IPS-18a (cell line): Measurements from ENCODE around the gene SLC23A2.
"Not testable (repeated sequence)": the region's sequence is repeated elsewhere in the genome, so short reads cannot be mapped to it uniquely, and the experiment has no call there.

ENCODE experiments used
- H3K27ac ChIP-seq: one replicate; pipeline ENCODE4 v1.5.1; 2013; ENCODE audit warnings: low read length
- H3K27me3 ChIP-seq: one replicate; pipeline ENCODE4 v1.6.1; 2013; ENCODE audit warnings: mild to moderate bottlenecking, low read length; ENCODE audit not compliant: control insufficient read depth, insufficient read depth
- H3K36me3 ChIP-seq: one replicate; pipeline ENCODE4 v1.6.1; 2013; ENCODE audit warnings: low read depth, low read length; ENCODE audit not compliant: control insufficient read depth
- H3K4me1 ChIP-seq: one replicate; pipeline ENCODE4 v1.6.1; 2013; ENCODE audit warnings: low read depth, low read length; ENCODE audit not compliant: control insufficient read depth
- H3K4me3 ChIP-seq: one replicate; pipeline ENCODE4 v1.5.1; 2013; ENCODE audit warnings: low read length
- H3K9ac ChIP-seq: one replicate; pipeline ENCODE4 v1.6.1; 2013; ENCODE audit warnings: mild to moderate bottlenecking, low read length, moderate library complexity
- H3K9me3 ChIP-seq: one replicate; pipeline ENCODE4 v1.6.1; 2013; ENCODE audit warnings: low read depth, low read length; ENCODE audit not compliant: control insufficient read depth

SLC23A2 gene

GRCh38 chr20:5004825-5005224, 3.5 kb upstream of the SLC23A2 start:
- H3K27ac ChIP-seq, H3K9me3 ChIP-seq, H3K9ac ChIP-seq, H3K27me3 ChIP-seq, H3K4me3 ChIP-seq, H3K36me3 ChIP-seq: not testable (repeated sequence)
- peaks cover 14% of the 10 kb centered on the region for H3K4me1 ChIP-seq

GRCh38 chr20:5003626-5004025, 2.3 kb upstream of the SLC23A2 start:
- Histone ChIP-seq H3K36me3 (no peaks in the 10 kb centered on the region), H3K4me3 (no peak overlapping the region), H3K4me1 (peaks cover 14% of the 10 kb centered on the region), H3K27me3 (peaks cover 10% of the 10 kb centered on the region), H3K27ac (no peak overlapping the region), H3K9ac (no peak overlapping the region), H3K9me3 (no peaks in the 10 kb centered on the region)

GRCh38 chr20:5002077-5002413, 735 bp upstream of the SLC23A2 start:
- Histone ChIP-seq H3K9me3 (no peaks in the 10 kb centered on the region), H3K36me3 (no peaks in the 10 kb centered on the region), H3K4me1 (peaks cover 14% of the 10 kb centered on the region), H3K9ac (peak overlapping the region; percentile 28), H3K27me3 (peaks cover 10% of the 10 kb centered on the region), H3K27ac (no peak overlapping the region), H3K4me3 (peak overlapping the region; percentile 92)

GRCh38 chr20:5000263-5001173, 792 bp downstream of the SLC23A2 start:
- peak overlapping the region; percentile 74 for H3K4me3 ChIP-seq
- H3K4me1 ChIP-seq, result peaks cover 14% of the 10 kb centered on the region
- no peaks in the 10 kb centered on the region for H3K36me3 ChIP-seq
- H3K27ac ChIP-seq, result no peak overlapping the region
- H3K27me3 ChIP-seq, result peaks cover 10% of the 10 kb centered on the region
- no peaks in the 10 kb centered on the region for H3K9me3 ChIP-seq
- H3K9ac ChIP-seq, result no peak overlapping the region

GRCh38 chr20:4999788-5000187, 1.5 kb downstream of the SLC23A2 start:
- H3K36me3 ChIP-seq, result no peaks in the 10 kb centered on the region
- H3K9me3 ChIP-seq, result no peaks in the 10 kb centered on the region
- H3K4me1 ChIP-seq, result peaks cover 14% of the 10 kb centered on the region
- no peak overlapping the region for H3K27ac ChIP-seq
- peak overlapping the region; percentile 74 for H3K4me3 ChIP-seq
- H3K27me3 ChIP-seq, result peaks cover 10% of the 10 kb centered on the region
- H3K9ac ChIP-seq, result no peak overlapping the region

- no peak overlapping the region for H3K4me3 ChIP-seq
- no peak overlapping the region for H3K27ac ChIP-seq
- no peaks in the 10 kb centered on the region for H3K9me3 ChIP-seq
- H3K27me3 ChIP-seq, result peaks cover 10% of the 10 kb centered on the region
- no peaks in the 10 kb centered on the region for H3K36me3 ChIP-seq
- peaks cover 14% of the 10 kb centered on the region for H3K4me1 ChIP-seq
- no peak overlapping the region for H3K9ac ChIP-seq
Observed at GRCh38 chr20:4998160-4998651, 3.1 kb downstream of the SLC23A2 start.

GRCh38 chr20:4997222-4997621, 4.1 kb downstream of the SLC23A2 start:
- H3K4me1 ChIP-seq, result peaks cover 14% of the 10 kb centered on the region

GRCh38 chr20:4989570-4989969, 11.7 kb downstream of the SLC23A2 start:
- Histone ChIP-seq H3K4me3 (no peak overlapping the region), H3K9me3 (no peaks in the 10 kb centered on the region), H3K27me3 (no peaks in the 10 kb centered on the region), H3K27ac (no peak overlapping the region), H3K9ac (no peak overlapping the region), H3K36me3 (no peaks in the 10 kb centered on the region), H3K4me1 (peaks cover 3% of the 10 kb centered on the region)

More at GRCh38 chr20:4997222-4997621, 4.1 kb downstream of the SLC23A2 start:
- H3K36me3 ChIP-seq, result no peaks in the 10 kb centered on the region
- H3K27ac ChIP-seq, result no peak overlapping the region
- H3K4me3 ChIP-seq, result no peak overlapping the region
- no peak overlapping the region for H3K9ac ChIP-seq
- no peaks in the 10 kb centered on the region for H3K9me3 ChIP-seq
- H3K27me3 ChIP-seq, result peaks cover 10% of the 10 kb centered on the region

- no peaks in the 10 kb centered on the region for H3K9me3 ChIP-seq
- H3K27ac ChIP-seq, result no peak overlapping the region
- H3K4me3 ChIP-seq, result no peak overlapping the region
- H3K4me1 ChIP-seq, result peaks cover 3% of the 10 kb centered on the region
- H3K27me3 ChIP-seq, result no peaks in the 10 kb centered on the region
- no peaks in the 10 kb centered on the region for H3K36me3 ChIP-seq
- no peak overlapping the region for H3K9ac ChIP-seq
Observed at GRCh38 chr20:4987130-4987529, 14.2 kb downstream of the SLC23A2 start.

GRCh38 chr20:4985658-4986057, 15.7 kb downstream of the SLC23A2 start:
- Histone ChIP-seq H3K27ac (no peak overlapping the region), H3K4me1 (peaks cover 3% of the 10 kb centered on the region), H3K9me3 (no peaks in the 10 kb centered on the region), H3K36me3 (no peaks in the 10 kb centered on the region), H3K4me3 (no peak overlapping the region), H3K27me3 (no peaks in the 10 kb centered on the region), H3K9ac (no peak overlapping the region)

- H3K9me3 ChIP-seq, result no peaks in the 10 kb centered on the region
- H3K4me3 ChIP-seq, result no peak overlapping the region
- H3K9ac ChIP-seq, result no peak overlapping the region
- H3K36me3 ChIP-seq, result no peaks in the 10 kb centered on the region
- peaks cover 14% of the 10 kb centered on the region for H3K4me1 ChIP-seq
- H3K27me3 ChIP-seq, result no peaks in the 10 kb centered on the region
- no peak overlapping the region for H3K27ac ChIP-seq
Observed at GRCh38 chr20:4982281-4982680, 19.0 kb downstream of the SLC23A2 start.
